Fibroblast of mammary gland (primary cell): ENCODE data around the gene TBC1D2.

Experiments
- DNase-seq: peaks from one replicate; pipeline ENCODE4 v3.0.0-alpha.2; 2010; ENCODE audit warnings: low read depth
- H3K4me3 ChIP-seq: 2 replicates; pipeline ENCODE4 v1.5.1; 2011; ENCODE audit warnings: low read depth, mild to moderate bottlenecking, low read length, moderate library complexity; ENCODE audit not compliant: control insufficient read depth
- CTCF ChIP-seq: conservative IDR thresholded peaks from 2 replicates; pipeline ENCODE4 v1.5.1; 2011; ENCODE audit warnings: low read depth, low read length, inconsistent platforms; ENCODE audit not compliant: control insufficient read depth, insufficient read depth

The TBC1D2 gene

GRCh38 chr9:98263080-98263479, 7.6 kb upstream of the TBC1D2 start:
- TF ChIP-seq CTCF, result no peak
- no peak overlapping the region for H3K4me3 ChIP-seq
- DNase-seq, result no peak

GRCh38 chr9:98262056-98262455, 6.6 kb upstream of the TBC1D2 start:
- no peak overlapping the region for H3K4me3 ChIP-seq
- no peak for DNase-seq
- TF ChIP-seq CTCF, result no peak

- H3K4me3 ChIP-seq, result no peak overlapping the region
- no peak for TF ChIP-seq CTCF
- DNase-seq, result no peak
These were observed 5.2 kb upstream of the TBC1D2 start for GRCh38 chr9:98260635-98261034.

GRCh38 chr9:98259791-98260190, 4.3 kb upstream of the TBC1D2 start:
- TF ChIP-seq CTCF, result no peak
- H3K4me3 ChIP-seq, result no peak overlapping the region
- no peak for DNase-seq

GRCh38 chr9:98256756-98257155, 1.3 kb upstream of the TBC1D2 start:
- H3K4me3 ChIP-seq, result peak overlapping the region; percentile 76
- no peak for DNase-seq
- TF ChIP-seq CTCF, result no peak

- no peak for TF ChIP-seq CTCF
- peak; percentile 46 for DNase-seq
- peak overlapping the region; percentile 76 for H3K4me3 ChIP-seq
These were observed 330 bp downstream of the TBC1D2 start for GRCh38 chr9:98255061-98255577.
